Measurements from ENCODE around the gene PPP4R4. TPM values are rescaled to one million over a fixed set of nuclear protein-coding genes. Genes with fewer than 3 reads are reported as not detected.
"Not testable (repeated sequence)": the region's sequence is repeated elsewhere in the genome, so short reads cannot be mapped to it uniquely, and the experiment has no call there.

PPP4R4 gene
- polyA plus RNA-seq, 1 donor from 2014 or later: 0.48 TPM

GRCh38 chr14:94291906-94292525, 117.9 kb downstream of the PPP4R4 start:
- Mint-ChIP-seq H3K36me3 (no peaks in the 10 kb centered on the region), H3K4me1 (no peaks in the 10 kb centered on the region), H3K4me3 (no peak overlapping the region), H3K27ac (no peak overlapping the region), H3K9me3 (peaks cover 3 to 6% (median 5%) of the 10 kb centered on the region in 3 donors), H3K27me3 (peaks cover 2% of the 10 kb centered on the region)

DNA sequence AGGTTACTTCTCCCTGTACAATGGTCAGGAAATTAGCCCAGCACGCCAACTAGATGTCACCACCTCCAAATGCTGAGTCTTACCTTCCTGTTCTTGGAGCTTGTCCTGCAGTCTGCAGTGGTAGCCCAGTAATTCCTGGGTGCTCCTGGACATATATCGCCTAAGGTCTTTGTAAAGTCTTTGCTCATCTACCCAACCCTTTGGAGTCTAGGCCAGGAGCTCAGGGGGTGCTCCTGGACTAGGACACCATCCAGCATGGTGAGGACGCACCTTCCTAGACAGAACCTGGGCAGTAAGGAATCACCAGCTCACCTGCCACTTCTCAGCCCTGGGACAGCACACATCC, 118.4 kb downstream of the PPP4R4 start:
- H3K27ac Mint-ChIP-seq: no peak overlapping the region
- H3K4me3 Mint-ChIP-seq: no peak overlapping the region
- H3K27me3 Mint-ChIP-seq: peaks cover 2% of the 10 kb centered on the region
- no peaks in the 10 kb centered on the region for H3K36me3 Mint-ChIP-seq
- H3K9me3 Mint-ChIP-seq: peaks cover 3 to 6% (median 5%) of the 10 kb centered on the region in 3 donors
- no peaks in the 10 kb centered on the region for H3K4me1 Mint-ChIP-seq

DNA sequence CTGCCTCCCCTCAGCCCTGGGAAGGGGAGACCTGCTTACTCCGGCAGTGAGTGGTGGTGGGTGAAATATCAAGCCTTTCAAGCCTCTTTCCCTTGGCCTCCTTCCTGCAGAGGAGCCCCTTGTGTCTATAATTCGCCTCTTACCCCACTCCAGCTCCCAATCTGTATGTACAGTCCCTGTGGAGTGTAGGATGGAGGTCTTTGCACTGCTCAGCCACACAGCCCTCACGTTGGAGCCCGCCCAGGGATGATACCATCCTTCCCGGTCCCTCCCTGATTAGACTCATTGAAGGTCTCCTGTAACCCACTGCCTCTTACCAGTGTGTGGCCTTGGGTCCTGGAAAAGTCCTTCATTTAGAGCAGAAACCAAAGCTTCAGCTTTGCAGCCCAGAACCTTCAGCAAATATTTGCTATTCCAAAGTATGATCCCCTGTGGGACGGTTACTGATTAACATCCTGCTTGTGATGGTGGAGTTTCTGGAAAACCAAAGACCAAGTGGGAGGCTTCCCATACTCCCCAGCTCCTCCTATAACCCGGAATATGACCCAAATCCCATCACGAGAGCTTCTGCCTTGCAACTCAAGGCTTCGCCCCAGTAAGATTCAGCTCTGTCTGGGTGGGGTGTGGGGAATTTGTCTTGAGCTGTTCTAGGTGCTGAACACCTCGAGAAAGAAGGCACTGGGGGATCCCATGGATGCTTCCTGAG, 118.9 kb downstream of the PPP4R4 start, which contains the start of gene SERPINA10:
TSS of gene SERPINA10 (minus strand) at position 397 of the 706 bp plus-strand sequence. CDS start 2,675 bp downstream, outside the sequence.
- H3K4me1 Mint-ChIP-seq: no peaks in the 10 kb centered on the region
- no peak within 1 kb of the TSS for H3K27ac Mint-ChIP-seq
- peaks cover 3% of the 10 kb centered on the region for H3K27me3 Mint-ChIP-seq
- no peaks in the 10 kb centered on the region for H3K36me3 Mint-ChIP-seq
- H3K9me3 Mint-ChIP-seq: peaks cover 2 to 5% (median 3%) of the 10 kb centered on the region in 3 donors
- H3K4me3 Mint-ChIP-seq: no peak within 1 kb of the TSS

- Mint-ChIP-seq H3K27ac (no peak overlapping the region), H3K4me3 (no peak overlapping the region), H3K36me3 (no peaks in the 10 kb centered on the region), H3K9me3 (peaks cover 0 to 5% (median 3%) of the 10 kb centered on the region in 3 donors), H3K27me3 (peaks cover 3% of the 10 kb centered on the region), H3K4me1 (no peaks in the 10 kb centered on the region)
These were observed 119.4 kb downstream of the PPP4R4 start for GRCh38 chr14:94293578-94293924.

DNA sequence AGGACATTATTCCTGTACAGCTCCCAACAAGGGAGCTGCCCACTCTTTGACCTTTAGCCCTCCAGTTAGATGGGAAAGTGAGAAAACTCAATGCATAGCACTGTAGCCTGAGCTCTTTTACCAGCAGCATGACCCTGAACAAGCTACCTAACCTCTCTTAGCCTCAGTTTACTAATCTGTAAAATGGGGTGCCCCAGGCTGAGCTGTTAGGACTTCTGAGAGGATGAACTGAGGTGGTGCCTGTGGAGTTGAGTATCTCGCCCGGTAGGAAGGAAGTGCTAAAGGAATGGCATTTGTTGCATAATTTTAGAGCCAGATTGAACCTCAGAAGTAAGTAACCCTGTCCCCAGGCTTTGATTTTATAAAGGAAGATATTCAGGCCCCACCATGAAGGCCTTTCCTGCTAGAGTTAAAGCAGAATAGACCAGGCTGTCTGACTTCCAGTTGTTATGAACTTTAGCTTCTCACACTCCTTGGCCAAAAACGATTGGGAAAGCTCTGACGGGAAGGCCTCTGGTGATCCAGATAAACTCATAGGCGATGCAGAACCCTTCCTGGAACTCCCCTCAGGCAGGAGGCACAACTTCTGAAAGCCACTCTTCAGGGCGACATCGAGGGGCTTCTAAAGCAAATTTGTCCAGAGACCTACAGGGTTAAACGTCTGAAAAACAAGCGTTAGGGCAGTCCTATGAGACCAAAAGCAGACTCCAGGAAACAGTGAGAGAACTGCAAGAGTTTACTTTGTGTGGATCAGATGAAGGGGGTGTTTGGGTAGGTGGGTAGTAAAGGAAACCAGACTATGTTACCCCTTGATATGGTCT, 121.4 kb downstream of the PPP4R4 start:
- H3K27me3 Mint-ChIP-seq: peaks cover 3% of the 10 kb centered on the region

GRCh38 chr14:94296181-94296545, 122.0 kb downstream of the PPP4R4 start:
- not testable (repeated sequence) for H3K9me3 Mint-ChIP-seq, H3K36me3 Mint-ChIP-seq, H3K4me3 Mint-ChIP-seq, H3K27me3 Mint-ChIP-seq, H3K4me1 Mint-ChIP-seq, H3K27ac Mint-ChIP-seq

More for the DNA sequence above, 121.4 kb downstream of the PPP4R4 start:
- Mint-ChIP-seq H3K4me1 (no peaks in the 10 kb centered on the region), H3K9me3 (peaks cover 0 to 6% (median 6%) of the 10 kb centered on the region in 3 donors), H3K27ac (no peak overlapping the region), H3K4me3 (no peak overlapping the region), H3K36me3 (peaks cover 2% of the 10 kb centered on the region)

- Mint-ChIP-seq H3K27ac (no peak overlapping the region), H3K4me3 (no peak overlapping the region), H3K4me1 (no peaks in the 10 kb centered on the region), H3K36me3 (peaks cover 2% of the 10 kb centered on the region), H3K9me3 (peaks cover 3 to 7% (median 6%) of the 10 kb centered on the region in 3 donors), H3K27me3 (peaks cover 3% of the 10 kb centered on the region)
These were observed 124.0 kb downstream of the PPP4R4 start for GRCh38 chr14:94298130-94298529.

GRCh38 chr14:94303111-94303510, 129.0 kb downstream of the PPP4R4 start:
- peaks cover 4% of the 10 kb centered on the region for H3K36me3 Mint-ChIP-seq
- no peak overlapping the region for H3K27ac Mint-ChIP-seq

DNA sequence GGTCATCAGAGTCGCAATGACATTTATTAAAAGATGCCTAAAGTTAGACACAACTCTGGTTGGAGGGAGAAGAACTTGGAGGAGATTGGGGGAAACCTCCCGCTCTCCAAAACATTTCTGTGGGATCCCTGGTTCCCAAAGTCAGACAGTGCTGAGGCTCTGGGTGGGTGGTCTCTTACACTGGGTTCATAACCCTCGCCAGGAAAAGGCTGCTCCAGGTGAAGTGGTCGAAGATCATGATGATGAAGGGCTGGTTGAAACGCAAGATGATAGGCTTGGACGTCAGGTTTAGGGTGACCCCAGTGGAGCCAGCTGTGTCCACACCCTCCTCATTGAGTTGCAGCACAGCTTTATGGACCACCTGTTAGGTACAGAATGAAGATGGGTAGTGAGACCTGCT, 130.1 kb downstream of the PPP4R4 start:
- Mint-ChIP-seq H3K27ac (no peak overlapping the region), H3K27me3 (peaks cover 2% of the 10 kb centered on the region)

More at GRCh38 chr14:94303111-94303510, 129.0 kb downstream of the PPP4R4 start:
- H3K4me1 Mint-ChIP-seq: no peaks in the 10 kb centered on the region
- H3K9me3 Mint-ChIP-seq: peaks cover 4 to 13% (median 8%) of the 10 kb centered on the region in 3 donors
- no peak overlapping the region for H3K4me3 Mint-ChIP-seq
- no peaks in the 10 kb centered on the region for H3K27me3 Mint-ChIP-seq

DNA sequence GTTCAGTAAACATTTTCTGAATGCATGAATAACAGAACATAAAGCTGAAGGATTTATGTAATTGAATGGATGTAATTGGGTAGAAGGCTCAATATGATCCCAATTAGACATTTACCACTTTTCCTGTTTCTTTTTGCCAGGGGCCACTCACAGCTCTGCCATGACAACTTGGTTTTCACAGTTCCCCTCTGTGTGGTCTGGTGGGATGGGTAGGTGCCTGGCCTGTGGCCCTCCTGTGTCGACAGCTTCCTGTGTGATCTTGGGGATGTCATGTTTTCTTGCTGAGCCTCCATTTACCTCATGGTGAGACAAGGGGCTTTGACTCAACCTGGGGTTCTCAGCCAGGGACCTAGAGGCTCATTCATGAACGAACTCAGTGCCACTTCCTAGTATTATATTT, 131.5 kb downstream of the PPP4R4 start:
- H3K4me1 Mint-ChIP-seq: no peaks in the 10 kb centered on the region
- peaks cover 2% of the 10 kb centered on the region for H3K36me3 Mint-ChIP-seq
- H3K9me3 Mint-ChIP-seq: peaks cover 5 to 21% (median 7%) of the 10 kb centered on the region in 3 donors
- no peak overlapping the region for H3K27ac Mint-ChIP-seq
- no peak overlapping the region for H3K4me3 Mint-ChIP-seq
- peaks cover 2% of the 10 kb centered on the region for H3K27me3 Mint-ChIP-seq

More for the DNA sequence above, 130.1 kb downstream of the PPP4R4 start:
- no peak overlapping the region for H3K4me3 Mint-ChIP-seq
- no peaks in the 10 kb centered on the region for H3K4me1 Mint-ChIP-seq
- H3K36me3 Mint-ChIP-seq: peaks cover 2% of the 10 kb centered on the region
- H3K9me3 Mint-ChIP-seq: peaks cover 5 to 21% (median 7%) of the 10 kb centered on the region in 3 donors

GRCh38 chr14:94306047-94306978, 132.2 kb downstream of the PPP4R4 start:
- Mint-ChIP-seq H3K9me3 (peaks cover 5 to 21% (median 7%) of the 10 kb centered on the region in 3 donors), H3K4me3 (no peak overlapping the region), H3K4me1 (no peaks in the 10 kb centered on the region), H3K27me3 (peaks cover 2% of the 10 kb centered on the region), H3K36me3 (peaks cover 2% of the 10 kb centered on the region), H3K27ac (no peak overlapping the region)

DNA sequence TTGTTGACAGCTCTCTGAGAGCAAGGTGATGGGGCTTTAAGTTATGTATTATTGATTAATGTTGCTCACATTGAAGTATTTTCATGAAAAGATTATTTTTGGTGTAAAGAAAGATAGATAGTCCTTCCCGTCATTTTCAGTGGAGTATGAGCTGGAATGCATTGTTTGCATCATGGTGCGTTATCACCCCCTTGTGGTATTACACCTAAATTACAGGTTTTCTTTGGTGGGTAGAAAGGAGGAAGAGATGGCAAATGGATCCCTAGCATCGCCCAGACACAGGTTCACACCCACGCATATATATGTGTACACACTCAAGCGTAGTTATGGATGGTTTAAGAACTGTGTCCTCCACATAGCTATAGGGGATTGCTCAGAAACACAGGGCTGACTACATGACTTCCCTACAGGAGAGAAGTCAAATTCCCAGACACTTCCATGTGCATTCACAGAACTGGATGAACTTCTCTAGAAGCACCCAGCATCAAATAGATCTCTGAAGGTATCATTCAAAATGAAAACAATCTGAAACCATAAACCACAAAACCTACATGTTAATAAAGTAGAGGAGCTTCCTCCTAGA, 133.4 kb downstream of the PPP4R4 start:
- Mint-ChIP-seq H3K9me3 (peaks cover 5 to 20% (median 5%) of the 10 kb centered on the region in 3 donors), H3K4me1 (no peaks in the 10 kb centered on the region), H3K36me3 (peaks cover 2% of the 10 kb centered on the region), H3K27me3 (peaks cover 2% of the 10 kb centered on the region), H3K27ac (no peak overlapping the region), H3K4me3 (no peak overlapping the region)

DNA sequence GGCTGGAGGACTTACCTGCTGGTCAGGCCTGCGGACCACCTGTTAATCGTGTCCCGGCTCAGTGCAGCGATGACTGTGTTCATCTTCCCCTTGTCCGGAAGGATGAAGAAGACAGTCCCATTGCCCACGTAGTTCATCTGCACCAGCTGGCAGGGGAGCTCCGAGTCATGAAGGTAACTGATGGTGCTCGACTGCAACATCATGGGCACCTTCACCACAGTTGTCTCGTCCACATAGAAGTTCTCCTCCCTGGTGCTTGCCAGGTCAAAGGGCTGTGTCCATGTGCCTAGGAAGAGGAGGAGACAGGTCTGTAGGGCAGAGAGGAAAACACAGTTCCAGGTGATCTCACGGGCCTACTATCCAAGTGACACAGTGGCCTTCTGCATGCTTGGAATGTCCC, 135.6 kb downstream of the PPP4R4 start:
- Mint-ChIP-seq H3K4me1 (no peaks in the 10 kb centered on the region), H3K27ac (no peak overlapping the region), H3K4me3 (no peak overlapping the region), H3K27me3 (peaks cover 2% of the 10 kb centered on the region), H3K36me3 (peaks cover 3% of the 10 kb centered on the region), H3K9me3 (peaks cover 5 to 18% (median 14%) of the 10 kb centered on the region in 3 donors)

DNA sequence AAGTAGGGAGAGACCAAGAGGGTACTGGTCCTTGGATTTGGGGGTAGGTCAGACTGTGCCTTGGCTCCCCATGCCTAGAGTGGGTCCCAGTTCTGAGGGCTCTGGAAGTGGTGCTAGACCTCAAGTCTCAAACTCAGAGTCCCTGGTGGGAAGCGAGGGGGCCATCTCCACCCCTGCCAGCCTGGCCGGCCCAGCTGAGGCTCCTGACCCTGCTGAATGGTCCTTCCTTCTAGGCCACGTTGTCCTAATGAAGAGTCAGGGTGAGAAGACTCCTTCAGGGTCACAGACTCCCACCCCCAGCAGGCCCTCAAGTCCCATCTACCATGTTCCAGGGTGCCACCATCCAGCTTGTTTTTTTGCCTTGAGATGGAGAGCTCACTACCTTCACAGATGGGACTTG, 136.1 kb downstream of the PPP4R4 start:
- peaks cover 3% of the 10 kb centered on the region for H3K36me3 Mint-ChIP-seq
- H3K27me3 Mint-ChIP-seq: peaks cover 2% of the 10 kb centered on the region
- H3K27ac Mint-ChIP-seq: no peak overlapping the region
- peaks cover 6 to 22% (median 14%) of the 10 kb centered on the region in 3 donors for H3K9me3 Mint-ChIP-seq
- no peaks in the 10 kb centered on the region for H3K4me1 Mint-ChIP-seq
- H3K4me3 Mint-ChIP-seq: no peak overlapping the region
